Measurements from ENCODE around the gene OSBPL5. TPM values are rescaled to one million over a fixed set of nuclear protein-coding genes. Genes with fewer than 3 reads are reported as not detected.

OSBPL5 gene
- total and polyA plus RNA-seq, 9 of the 15 experiments (the other 6 are each of a cell fraction or from before 2014, with no cell fraction given) = 0.06 to 14.8 (median 3.2) TPM

GRCh38 chr11:3087373-3087772, 77.7 kb downstream of the OSBPL5 start:
- Histone ChIP-seq H3K4me1 (replicated peaks in 1 of 2; ENCODE audit: control insufficient read depth in 2 of 2, insufficient read depth in 2 of 2, low read length in 2 of 2) (peaks cover 0 to 38% of the 10 kb centered on the region in 2 experiments; a peak in 2 of 5 replicates), H3K27ac (ENCODE audit: extremely low read depth, low read depth, low read length) (no peak overlapping the region), H2AFZ (ENCODE audit: low read depth, low read length) (no peak overlapping the region), H3K4me2 (ENCODE audit: insufficient read depth, low read length) (no peak overlapping the region), H3K9me3 (replicated peaks; ENCODE audit: control insufficient read depth, insufficient read depth, low read depth, low read length) (no peaks in the 10 kb centered on the region), H3K9ac (ENCODE audit: insufficient read depth in 1 of 2, low read depth in 2 of 2, low read length in 2 of 2) (no peak overlapping the region), H3K27me3 (ENCODE audit: control insufficient read depth in 2 of 2, insufficient read depth in 2 of 2, low read length in 2 of 2) (peaks cover 0 to 18% of the 10 kb centered on the region in 2 experiments; a peak in 2 of 5 replicates), H3K9me1 (ENCODE audit: control insufficient read depth, insufficient read depth, low read length) (no peaks in the 10 kb centered on the region), H3K4me3 (no peak overlapping the region), H4K20me1 (replicated peaks; ENCODE audit: control insufficient read depth, insufficient read depth, low read length) (peaks cover 10% of the 10 kb centered on the region; the same call in 1 of the 2 replicates), H3K36me3 (ENCODE audit: control insufficient read depth, insufficient read depth, low read length) (no peaks in the 10 kb centered on the region), H3K79me2 (ENCODE audit: control insufficient read depth, insufficient read depth, low read length) (no peaks in the 10 kb centered on the region)
- CTCF ChIA-PET (ENCODE audit: low intra/inter-chr PET ratio) = no interaction called here
- intact Hi-C loops (cut with micrococcal nuclease) (no loop called here), in situ Hi-C loops (cut with MboI) (no loop called here)
- DNase-seq (ENCODE audit: extremely low read depth in 1 of 4, low spot score in 3 of 4) (no peak), ATAC-seq (no peak), FAIRE-seq (no peak)
- TF ChIP-seq ELF4 (CRISPR knock-in tag; IDR thresholded peaks at IDR 0.05) (no peak), RUNX1 (IDR thresholded peaks at IDR 0.05; ENCODE audit: low read depth) (no peak), MLLT1 (IDR thresholded peaks at IDR 0.05) (no peak), HBP1 (CRISPR knock-in tag; IDR thresholded peaks at IDR 0.05) (no peak), GABPB2 (CRISPR knock-in tag; conservative IDR thresholded peaks at IDR 0.05) (no peak), FOSL1 (tag; conservative IDR thresholded peaks at IDR 0.05) (no peak), BRCA1 (IDR thresholded peaks at IDR 0.05) (no peak), BRCA1 (CRISPR knock-in tag; IDR thresholded peaks at IDR 0.05) (no peak), RFX5 (IDR thresholded peaks at IDR 0.05; ENCODE audit: low read depth, low read length) (no peak), STAT5B (CRISPR knock-in tag; IDR thresholded peaks at IDR 0.05) (no peak), TCF3 (CRISPR knock-in tag; IDR thresholded peaks at IDR 0.05) (no peak), ZNF561 (CRISPR knock-in tag; conservative IDR thresholded peaks at IDR 0.05) (no peak), PRPF4 (IDR thresholded peaks at IDR 0.05; ENCODE audit: insufficient read depth, low read depth, low read length, poor library complexity, severe bottlenecking) (no peak), TAF1 (IDR thresholded peaks at IDR 0.05; ENCODE audit: control insufficient read depth, extremely low read depth, insufficient read depth, low read length, severe bottlenecking) (no peak)
- TF ChIP-seq, protein P1, sequence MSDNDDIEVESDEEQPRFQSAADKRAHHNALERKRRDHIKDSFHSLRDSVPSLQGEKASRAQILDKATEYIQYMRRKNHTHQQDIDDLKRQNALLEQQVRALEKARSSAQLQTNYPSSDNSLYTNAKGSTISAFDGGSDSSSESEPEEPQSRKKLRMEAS (CRISPR knock-in tag; IDR thresholded peaks at IDR 0.05) = no peak
- TF ChIP-seq, protein P2, sequence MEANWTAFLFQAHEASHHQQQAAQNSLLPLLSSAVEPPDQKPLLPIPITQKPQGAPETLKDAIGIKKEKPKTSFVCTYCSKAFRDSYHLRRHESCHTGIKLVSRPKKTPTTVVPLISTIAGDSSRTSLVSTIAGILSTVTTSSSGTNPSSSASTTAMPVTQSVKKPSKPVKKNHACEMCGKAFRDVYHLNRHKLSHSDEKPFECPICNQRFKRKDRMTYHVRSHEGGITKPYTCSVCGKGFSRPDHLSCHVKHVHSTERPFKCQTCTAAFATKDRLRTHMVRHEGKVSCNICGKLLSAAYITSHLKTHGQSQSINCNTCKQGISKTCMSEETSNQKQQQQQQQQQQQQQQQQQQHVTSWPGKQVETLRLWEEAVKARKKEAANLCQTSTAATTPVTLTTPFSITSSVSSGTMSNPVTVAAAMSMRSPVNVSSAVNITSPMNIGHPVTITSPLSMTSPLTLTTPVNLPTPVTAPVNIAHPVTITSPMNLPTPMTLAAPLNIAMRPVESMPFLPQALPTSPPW (CRISPR knock-in tag; IDR thresholded peaks at IDR 0.05) = no peak
- TF ChIP-seq, protein P3, sequence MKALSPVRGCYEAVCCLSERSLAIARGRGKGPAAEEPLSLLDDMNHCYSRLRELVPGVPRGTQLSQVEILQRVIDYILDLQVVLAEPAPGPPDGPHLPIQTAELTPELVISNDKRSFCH (CRISPR knock-in tag; IDR thresholded peaks at IDR 0.05) = no peak
- TF ChIP-seq, protein P3 (tag; IDR thresholded peaks at IDR 0.05) = no peak
- no TSS peak for BruUV-seq (replicated peaks)
- POLR2A ChIA-PET = interaction anchor here (0.6 kb wide), 1 partner anchor 1817 kb away, joined by 3 read pairs; no protein-coding TSS in a partner anchor
- WGBS (ENCODE audit: insufficient coverage, low coverage, missing lambda C conversion rate) = 35% methylated on average over 7 of the region's 11 CpGs
